ENCODE results near the gene PDLIM7.
"Not testable (repeated sequence)": the region's sequence is repeated elsewhere in the genome, so short reads cannot be mapped to it uniquely, and the experiment has no call there.

The PDLIM7 gene

DNA sequence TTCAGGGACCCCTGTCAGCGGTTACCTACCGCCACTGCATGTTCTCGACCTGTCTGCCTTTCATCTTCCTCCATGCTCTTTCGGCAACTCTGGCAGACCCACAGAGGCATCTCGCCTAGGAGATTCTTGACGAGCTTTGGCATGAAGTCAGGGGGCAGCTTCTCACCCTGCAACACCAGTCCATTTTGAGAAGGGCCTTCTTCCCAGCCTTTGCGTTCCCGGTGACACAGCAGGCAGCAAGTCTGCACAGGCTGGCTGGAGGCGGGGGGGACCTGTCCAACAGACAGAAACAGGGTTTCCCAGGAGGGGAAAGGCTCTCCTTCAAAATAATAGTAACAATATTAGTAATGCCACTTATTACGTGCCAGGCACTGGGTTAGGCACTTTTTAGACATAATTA is 41.5 kb upstream of the PDLIM7 start:
- ChIA-PET CTCF (interaction anchor here (1.2 kb wide), 1 partner anchor 15 kb away, joined by 3 read pairs; no protein-coding TSS in a partner anchor), POLR2A (no interaction called here)
- no peaks in the 10 kb centered on the region for H3K9me3 ChIP-seq (ENCODE audit: control extremely low read depth in 1 of 5, control insufficient read depth in 4 of 5, insufficient read depth in 2 of 5, low read depth in 1 of 5, low read length in 4 of 5)
- no peak overlapping the region for H3K27ac ChIP-seq (ENCODE audit: insufficient read depth in 1 of 2, low read depth in 1 of 2, low read length in 2 of 2, poor library complexity in 1 of 2, severe bottlenecking in 2 of 2)
- no peaks in the 10 kb centered on the region for H3K4me1 ChIP-seq (ENCODE audit: control extremely low read depth in 1 of 4, control insufficient read depth in 4 of 4, insufficient read depth in 4 of 4, low read length in 3 of 4)
- no peak for DNase-seq
- WGBS (ENCODE audit: insufficient coverage): 95% methylated on average over 7 of the region's 10 CpGs
- no peaks in the 10 kb centered on the region for H3K27me3 ChIP-seq (replicated peaks in 2 of 5; ENCODE audit: control insufficient read depth in 4 of 5, insufficient read depth in 5 of 5, low read length in 4 of 5)
- peaks cover 11 to 55% (median 38%) of the 10 kb centered on the region in 4 experiments for H3K36me3 ChIP-seq (ENCODE audit: control insufficient read depth in 4 of 4, insufficient read depth in 4 of 4, low read length in 3 of 4)
- H3K4me3 ChIP-seq (ENCODE audit: control insufficient read depth in 1 of 7, extremely low read depth in 1 of 7, insufficient read depth in 4 of 7, low read depth in 2 of 7, low read length in 6 of 7): no peak overlapping the region

DNA sequence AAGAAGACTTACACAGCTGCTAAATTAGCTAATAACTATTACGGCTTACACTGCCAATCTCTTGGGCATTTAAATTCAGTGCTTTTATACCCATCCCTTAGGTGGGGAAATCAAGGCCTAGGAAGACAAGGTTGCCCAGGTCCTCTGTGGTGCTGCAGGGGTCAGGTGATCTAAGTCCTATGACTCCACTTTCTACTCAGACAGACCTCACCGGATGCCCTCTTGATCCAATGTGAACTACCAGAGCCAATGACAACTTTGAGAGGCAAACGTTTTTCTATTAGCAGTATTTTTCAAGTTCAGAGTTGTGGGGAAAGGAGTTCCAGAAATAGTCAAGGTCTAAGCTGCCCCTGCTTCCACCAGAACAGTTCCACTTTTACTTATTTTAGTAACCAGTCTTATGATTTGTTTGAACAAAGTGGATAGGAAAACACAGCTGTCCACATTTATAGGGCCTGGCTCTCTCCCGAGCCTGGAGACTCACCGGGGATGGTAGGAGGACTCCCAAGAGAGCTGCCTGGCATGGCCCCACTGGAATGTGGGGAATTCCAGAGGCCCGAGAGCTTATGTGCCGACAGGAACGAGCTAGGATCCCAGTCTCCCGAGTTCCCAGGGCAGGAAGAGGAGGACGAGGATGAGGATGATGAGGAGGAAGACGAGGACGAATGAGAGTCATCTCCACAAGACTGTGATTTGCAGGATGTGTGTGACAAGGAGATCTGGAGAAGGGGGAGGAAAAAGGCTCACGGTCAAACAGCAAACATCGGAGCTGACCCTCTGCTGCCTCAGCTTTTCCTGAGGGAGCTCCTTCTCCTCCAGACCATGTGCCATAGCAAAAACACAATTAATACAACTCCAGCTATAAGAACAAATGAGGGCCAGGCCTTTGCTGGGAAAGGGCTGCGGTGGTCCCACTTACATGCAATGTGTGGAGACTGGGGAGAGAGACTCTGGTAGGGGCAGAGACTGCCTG is 40.3 kb upstream of the PDLIM7 start:
- H3K36me3 ChIP-seq (ENCODE audit: control insufficient read depth in 4 of 4, insufficient read depth in 4 of 4, low read length in 3 of 4): peaks cover 16 to 63% (median 43%) of the 10 kb centered on the region in 4 experiments
- CTCF ChIA-PET: interaction anchor here (0.9 to 1.5 kb wide), 3 partner anchors 13 to 19 kb away, joined by 3 to 4 read pairs (median 3); no protein-coding TSS in a partner anchor
- POLR2A ChIA-PET: no interaction called here
- H3K27ac ChIP-seq (ENCODE audit: insufficient read depth in 1 of 2, low read depth in 1 of 2, low read length in 2 of 2, poor library complexity in 1 of 2, severe bottlenecking in 2 of 2): no peak overlapping the region
- no peak overlapping the region for H3K4me3 ChIP-seq (ENCODE audit: control insufficient read depth in 1 of 7, extremely low read depth in 1 of 7, insufficient read depth in 4 of 7, low read depth in 2 of 7, low read length in 6 of 7)
- no peak for DNase-seq
- WGBS (ENCODE audit: insufficient coverage): 89% methylated on average over 12 of the region's 15 CpGs
- no peaks in the 10 kb centered on the region for H3K9me3 ChIP-seq (ENCODE audit: control extremely low read depth in 1 of 5, control insufficient read depth in 4 of 5, insufficient read depth in 2 of 5, low read depth in 1 of 5, low read length in 4 of 5)
- H3K27me3 ChIP-seq (replicated peaks in 2 of 5; ENCODE audit: control insufficient read depth in 4 of 5, insufficient read depth in 5 of 5, low read length in 4 of 5): no peaks in the 10 kb centered on the region
- H3K4me1 ChIP-seq (ENCODE audit: control extremely low read depth in 1 of 4, control insufficient read depth in 4 of 4, insufficient read depth in 4 of 4, low read length in 3 of 4): no peaks in the 10 kb centered on the region

DNA sequence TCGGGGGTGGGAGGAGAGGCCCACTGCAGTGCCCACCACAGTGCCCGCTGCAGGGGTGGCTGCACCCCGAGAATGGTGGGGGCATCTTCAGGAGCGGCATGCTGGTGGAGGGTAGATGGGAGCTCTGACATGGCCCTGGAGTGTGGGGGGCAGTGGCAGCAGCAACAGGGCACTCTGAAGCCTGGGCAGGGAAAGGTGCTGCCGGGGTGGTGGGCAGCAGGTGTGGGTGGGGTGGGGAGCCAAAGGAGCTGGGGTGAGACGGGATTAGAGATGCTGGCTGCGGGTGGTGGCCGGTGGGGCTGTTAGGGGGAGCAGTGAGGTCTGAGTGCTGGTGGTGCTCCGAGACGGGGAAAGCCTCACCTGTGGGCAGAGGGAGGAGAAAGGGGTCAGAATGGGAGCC is 39.0 kb upstream of the PDLIM7 start:
- no peak for DNase-seq
- Histone ChIP-seq H3K36me3 (ENCODE audit: control insufficient read depth in 4 of 4, insufficient read depth in 4 of 4, low read length in 3 of 4) (peaks cover 14 to 70% (median 47%) of the 10 kb centered on the region in 4 experiments), H3K4me1 (ENCODE audit: control extremely low read depth in 1 of 4, control insufficient read depth in 4 of 4, insufficient read depth in 4 of 4, low read length in 3 of 4) (no peaks in the 10 kb centered on the region), H3K9me3 (ENCODE audit: control extremely low read depth in 1 of 5, control insufficient read depth in 4 of 5, insufficient read depth in 2 of 5, low read depth in 1 of 5, low read length in 4 of 5) (no peaks in the 10 kb centered on the region), H3K4me3 (ENCODE audit: control insufficient read depth in 1 of 7, extremely low read depth in 1 of 7, insufficient read depth in 4 of 7, low read depth in 2 of 7, low read length in 6 of 7) (no peak overlapping the region), H3K27ac (ENCODE audit: insufficient read depth in 1 of 2, low read depth in 1 of 2, low read length in 2 of 2, poor library complexity in 1 of 2, severe bottlenecking in 2 of 2) (no peak overlapping the region), H3K27me3 (replicated peaks in 2 of 5; ENCODE audit: control insufficient read depth in 4 of 5, insufficient read depth in 5 of 5, low read length in 4 of 5) (no peaks in the 10 kb centered on the region)
- ChIA-PET CTCF (interaction anchor here (1.5 to 3.9 kb wide), 2 partner anchors 8 to 11 kb away, joined by 4 to 16 read pairs; no protein-coding TSS in a partner anchor), POLR2A (no interaction called here)
- 97% methylated on average over 10 of the region's 10 CpGs for WGBS (ENCODE audit: insufficient coverage)

DNA sequence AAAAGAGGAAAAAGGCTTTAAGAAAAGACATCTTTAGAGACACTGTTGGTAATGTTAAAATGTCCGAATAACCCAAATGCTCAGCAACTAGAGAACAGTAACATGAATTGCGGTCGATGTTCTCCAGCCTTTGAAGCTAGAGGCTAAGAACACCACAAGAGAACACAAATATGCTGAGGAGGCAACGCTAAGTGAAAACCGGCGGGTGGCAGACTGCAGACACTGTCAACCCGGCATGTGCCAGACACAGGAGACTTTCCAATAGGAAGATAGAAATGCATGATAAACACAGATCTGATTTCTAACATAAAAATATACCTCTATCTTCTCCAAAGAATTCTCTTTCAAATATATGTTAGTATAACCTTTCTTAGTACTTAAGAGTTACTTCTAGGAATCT is 37.7 kb upstream of the PDLIM7 start:
- ChIA-PET POLR2A (interaction anchor here (0.6 kb wide), 1 partner anchor 13 kb away, joined by 3 read pairs; no protein-coding TSS in a partner anchor), CTCF (interaction anchor here (1.2 to 3.9 kb wide), 2 partner anchors 10 to 14 kb away, joined by 3 to 16 read pairs; no protein-coding TSS in a partner anchor)
- 98% methylated on average over 5 of the region's 7 CpGs for WGBS (ENCODE audit: insufficient coverage)

DNA sequence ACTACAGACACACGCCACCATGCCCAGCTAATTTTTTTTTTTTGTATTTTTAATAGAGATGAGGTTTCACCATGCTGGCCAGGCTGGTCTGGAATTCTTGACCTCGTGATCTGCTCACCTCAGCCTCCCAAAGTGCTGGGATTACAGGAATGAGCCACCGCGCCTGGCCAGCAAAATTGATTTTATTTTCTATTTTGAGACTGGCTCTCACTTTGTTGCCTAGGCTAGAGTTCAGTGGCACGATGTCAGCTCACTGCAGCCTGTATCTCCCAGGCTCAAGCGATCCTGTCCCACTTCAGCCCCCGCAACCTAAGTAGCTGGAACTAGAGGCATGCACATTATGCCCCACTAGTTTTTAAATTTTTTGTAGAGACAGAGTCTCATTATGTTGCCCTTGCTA is 37.0 kb upstream of the PDLIM7 start:
- DNase-seq; POLR2A ChIA-PET; H3K4me1 ChIP-seq (ENCODE audit: control extremely low read depth in 1 of 4, control insufficient read depth in 4 of 4, insufficient read depth in 4 of 4, low read length in 3 of 4); H3K9me3 ChIP-seq (ENCODE audit: control extremely low read depth in 1 of 5, control insufficient read depth in 4 of 5, insufficient read depth in 2 of 5, low read depth in 1 of 5, low read length in 4 of 5); H3K27ac ChIP-seq (ENCODE audit: insufficient read depth in 1 of 2, low read depth in 1 of 2, low read length in 2 of 2, poor library complexity in 1 of 2, severe bottlenecking in 2 of 2); H3K27me3 ChIP-seq (replicated peaks in 2 of 5; ENCODE audit: control insufficient read depth in 4 of 5, insufficient read depth in 5 of 5, low read length in 4 of 5); H3K4me3 ChIP-seq (ENCODE audit: control insufficient read depth in 1 of 7, extremely low read depth in 1 of 7, insufficient read depth in 4 of 7, low read depth in 2 of 7, low read length in 6 of 7): not testable (repeated sequence)
- CTCF ChIA-PET: interaction anchor here (1.2 to 3.9 kb wide), 2 partner anchors 10 to 14 kb away, joined by 3 to 16 read pairs; no protein-coding TSS in a partner anchor
- H3K36me3 ChIP-seq (ENCODE audit: control insufficient read depth in 4 of 4, insufficient read depth in 4 of 4, low read length in 3 of 4): peaks cover 27 to 89% (median 55%) of the 10 kb centered on the region in 4 experiments
- 96% methylated on average over 4 of the region's 7 CpGs for WGBS (ENCODE audit: insufficient coverage)

More for the DNA sequence above, 37.7 kb upstream of the PDLIM7 start:
- no peak for DNase-seq
- no peaks in the 10 kb centered on the region for H3K9me3 ChIP-seq (ENCODE audit: control extremely low read depth in 1 of 5, control insufficient read depth in 4 of 5, insufficient read depth in 2 of 5, low read depth in 1 of 5, low read length in 4 of 5)
- H3K27me3 ChIP-seq (replicated peaks in 2 of 5; ENCODE audit: control insufficient read depth in 4 of 5, insufficient read depth in 5 of 5, low read length in 4 of 5): no peaks in the 10 kb centered on the region
- no peaks in the 10 kb centered on the region for H3K4me1 ChIP-seq (ENCODE audit: control extremely low read depth in 1 of 4, control insufficient read depth in 4 of 4, insufficient read depth in 4 of 4, low read length in 3 of 4)
- H3K27ac ChIP-seq (ENCODE audit: insufficient read depth in 1 of 2, low read depth in 1 of 2, low read length in 2 of 2, poor library complexity in 1 of 2, severe bottlenecking in 2 of 2): no peak overlapping the region
- H3K4me3 ChIP-seq (ENCODE audit: control insufficient read depth in 1 of 7, extremely low read depth in 1 of 7, insufficient read depth in 4 of 7, low read depth in 2 of 7, low read length in 6 of 7): no peak overlapping the region
- H3K36me3 ChIP-seq (ENCODE audit: control insufficient read depth in 4 of 4, insufficient read depth in 4 of 4, low read length in 3 of 4): peaks cover 22 to 82% (median 52%) of the 10 kb centered on the region in 4 experiments

DNA sequence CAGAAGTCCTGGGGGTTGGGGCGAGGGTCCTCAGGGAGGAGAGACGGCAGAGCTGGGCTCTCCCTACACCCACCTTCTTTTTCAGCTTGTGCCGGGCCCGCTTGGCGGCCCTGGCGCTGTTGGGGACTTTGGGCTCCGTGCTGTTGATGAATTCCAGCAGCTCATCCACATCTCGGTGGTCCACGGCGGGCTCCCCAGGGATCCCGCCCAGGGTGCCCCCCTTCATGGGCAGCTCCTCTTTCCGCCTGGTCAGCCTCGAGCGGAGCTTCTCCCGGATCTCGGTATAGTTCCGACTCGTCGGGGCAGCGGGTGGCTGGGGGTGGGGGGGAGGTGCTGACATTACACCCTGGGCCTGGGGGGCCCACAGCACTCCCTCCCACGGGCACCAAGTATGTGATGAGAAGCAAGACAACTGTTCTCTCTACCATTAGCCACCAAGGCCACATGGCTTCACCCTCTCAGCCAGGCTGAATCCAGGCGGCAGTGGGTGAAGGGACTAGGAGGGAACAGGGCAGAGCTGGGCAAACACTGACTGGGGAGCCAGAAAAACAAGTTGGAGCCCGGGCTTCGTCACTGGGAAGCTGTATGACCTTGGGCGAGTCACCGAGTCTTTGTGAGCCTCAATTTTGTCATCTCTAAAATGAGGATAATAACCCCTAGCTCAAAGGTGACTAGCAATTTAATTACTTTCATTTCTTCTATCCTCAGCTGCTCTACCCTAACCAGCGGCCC is 34.0 kb upstream of the PDLIM7 start:
- WGBS (ENCODE audit: insufficient coverage): 98% methylated on average over 12 of the region's 27 CpGs
- Histone ChIP-seq H3K4me1 (ENCODE audit: control extremely low read depth in 1 of 4, control insufficient read depth in 4 of 4, insufficient read depth in 4 of 4, low read length in 3 of 4) (no peaks in the 10 kb centered on the region), H3K36me3 (ENCODE audit: control insufficient read depth in 4 of 4, insufficient read depth in 4 of 4, low read length in 3 of 4) (peaks cover 27 to 92% (median 61%) of the 10 kb centered on the region in 4 experiments), H3K27ac (ENCODE audit: insufficient read depth in 1 of 2, low read depth in 1 of 2, low read length in 2 of 2, poor library complexity in 1 of 2, severe bottlenecking in 2 of 2) (no peak overlapping the region), H3K4me3 (ENCODE audit: control insufficient read depth in 1 of 7, extremely low read depth in 1 of 7, insufficient read depth in 4 of 7, low read depth in 2 of 7, low read length in 6 of 7) (no peak overlapping the region), H3K27me3 (replicated peaks in 2 of 5; ENCODE audit: control insufficient read depth in 4 of 5, insufficient read depth in 5 of 5, low read length in 4 of 5) (no peaks in the 10 kb centered on the region), H3K9me3 (ENCODE audit: control extremely low read depth in 1 of 5, control insufficient read depth in 4 of 5, insufficient read depth in 2 of 5, low read depth in 1 of 5, low read length in 4 of 5) (no peaks in the 10 kb centered on the region)
- ChIA-PET CTCF (no interaction called here), POLR2A (no interaction called here)
- DNase-seq: no peak

Measured in common myeloid progenitor, CD34-positive (primary cell).